Measurements from ENCODE around the gene RHBG. TPM values are rescaled to one million over a fixed set of nuclear protein-coding genes. Genes with fewer than 3 reads are reported as not detected.

RHBG gene
- total and polyA plus RNA-seq, 2 donors (not counting 3 experiments of a cell fraction or from before 2014, with no cell fraction given) = not detected

- no peak for TF ChIP-seq FOS (IDR thresholded peaks at IDR 0.05; ENCODE audit: borderline replicate concordance, insufficient read depth, low read length)
- no peak for TF ChIP-seq JUN (IDR thresholded peaks at IDR 0.05; ENCODE audit: borderline replicate concordance, insufficient read depth, insufficient read length, low read depth)
- no peak for TF ChIP-seq POLR2A (IDR thresholded peaks at IDR 0.05; ENCODE audit: low read depth, low read length)
- TF ChIP-seq GATA2 (IDR thresholded peaks at IDR 0.05; ENCODE audit: insufficient read depth, insufficient read length, low read depth, low read length) = no peak
- no peak for TF ChIP-seq CTCF (IDR thresholded peaks at IDR 0.05; ENCODE audit: extremely low read depth in 1 of 2, insufficient read depth in 1 of 2, low read depth in 1 of 2, low read length in 2 of 2)
- TF ChIP-seq POLR2AphosphoS5 (IDR thresholded peaks at IDR 0.05; ENCODE audit: insufficient read depth, low read depth, low read length) = no peak
- no peak for TF ChIP-seq MYC (IDR thresholded peaks at IDR 0.05; ENCODE audit: low read depth, low read length)
- TF ChIP-seq MAX (IDR thresholded peaks at IDR 0.05; ENCODE audit: insufficient read depth, insufficient read length) = no peak
- no peak for TF ChIP-seq EZH2 (IDR thresholded peaks at IDR 0.05; ENCODE audit: borderline replicate concordance, low read depth, low read length, severe bottlenecking)
These were observed 15.6 kb downstream of the RHBG start for GRCh38 chr1:156384658-156385057.

More at GRCh38 chr1:156384658-156385057, 15.6 kb downstream of the RHBG start:
- dilution Hi-C loops (cut with MboI; ENCODE audit: extremely low pct_ligation_motif_present, low sequenced_read_pairs) (no loop called here), intact Hi-C loops (cut with micrococcal nuclease) (loop anchor here (1.0 kb wide), 1 partner anchor 61 kb away; no protein-coding TSS in a partner anchor)
- H3K4me1 ChIP-seq (ENCODE audit: control insufficient read depth, extremely low read depth, insufficient read depth, low read length) = peaks cover 3% of the 10 kb centered on the region
- ChIA-PET POLR2A (no interaction called here), CTCF (interaction anchor here (1.5 to 7.4 kb wide), 13 partner anchors 13 to 224 kb away, joined by 4 to 648 read pairs (median 78); no protein-coding TSS in a partner anchor)
- H3K4me2 ChIP-seq (ENCODE audit: insufficient read depth, low read length) = no peak overlapping the region
- H3K9ac ChIP-seq (replicated peaks; ENCODE audit: extremely low read depth, insufficient read depth, low read length) = no peak overlapping the region
- FAIRE-seq (no peak), DNase-seq (ENCODE audit: low read depth, low spot score) (no peak)
- no peak overlapping the region for H3K4me3 ChIP-seq (replicated peaks in 1 of 3; ENCODE audit: insufficient read depth in 1 of 3, low read depth in 1 of 3, low read length in 3 of 3)
- H3K27ac ChIP-seq (ENCODE audit: insufficient read depth, low read depth, low read length) = no peak overlapping the region
- no peaks in the 10 kb centered on the region for H4K20me1 ChIP-seq (replicated peaks; ENCODE audit: control insufficient read depth, extremely low read depth, insufficient read depth, low read length)
- H3K9me1 ChIP-seq (replicated peaks; ENCODE audit: control insufficient read depth, extremely low read depth, insufficient read depth, low read length) = no peaks in the 10 kb centered on the region
- H3K27me3 ChIP-seq (ENCODE audit: control insufficient read depth in 2 of 2, insufficient read depth in 2 of 2, low read length in 2 of 2) = peaks cover 23% of the 10 kb centered on the region in 2 experiments
- H3K79me2 ChIP-seq (ENCODE audit: control insufficient read depth, insufficient read depth, low read length) = no peaks in the 10 kb centered on the region
- H2AFZ ChIP-seq (ENCODE audit: low read depth, low read length) = no peak overlapping the region
- no peaks in the 10 kb centered on the region for H3K9me3 ChIP-seq (replicated peaks; ENCODE audit: control insufficient read depth, insufficient read depth, low read length)
- no peaks in the 10 kb centered on the region for H3K36me3 ChIP-seq (ENCODE audit: control insufficient read depth in 2 of 2, extremely low read depth in 1 of 2, insufficient read depth in 2 of 2, low read length in 2 of 2)
- BruUV-seq (replicated peaks) = no TSS peak

Data from endothelial cell of umbilical vein (primary cell).